Hematopoietic multipotent progenitor cell (in vitro differentiated cells): ENCODE measurements around the gene JOSD2. TPM values are rescaled to one million over a fixed set of nuclear protein-coding genes. Genes with fewer than 3 reads are reported as not detected.

Experiments
- DNase-seq, 3 donors: peaks; one replicate each; pipeline ENCODE4 v3.0.0-alpha.2; 2011 to 2015; ENCODE audit warnings: low read depth in 2 of 3, low spot score in 2 of 3
- total RNA-seq: library from RNA; depleted of rRNA; stranded (reverse); fragments of >200 nt; gene quantifications from one replicate; pipeline ENCODE4 v1.2.3, GENCODE V29; 2012

JOSD2 gene
- total RNA-seq, 1 donor = 11.8 TPM

GRCh38 chr19:50496189-50497021 is 14.6 kb downstream of the JOSD2 start:
- no peak for DNase-seq

DNA sequence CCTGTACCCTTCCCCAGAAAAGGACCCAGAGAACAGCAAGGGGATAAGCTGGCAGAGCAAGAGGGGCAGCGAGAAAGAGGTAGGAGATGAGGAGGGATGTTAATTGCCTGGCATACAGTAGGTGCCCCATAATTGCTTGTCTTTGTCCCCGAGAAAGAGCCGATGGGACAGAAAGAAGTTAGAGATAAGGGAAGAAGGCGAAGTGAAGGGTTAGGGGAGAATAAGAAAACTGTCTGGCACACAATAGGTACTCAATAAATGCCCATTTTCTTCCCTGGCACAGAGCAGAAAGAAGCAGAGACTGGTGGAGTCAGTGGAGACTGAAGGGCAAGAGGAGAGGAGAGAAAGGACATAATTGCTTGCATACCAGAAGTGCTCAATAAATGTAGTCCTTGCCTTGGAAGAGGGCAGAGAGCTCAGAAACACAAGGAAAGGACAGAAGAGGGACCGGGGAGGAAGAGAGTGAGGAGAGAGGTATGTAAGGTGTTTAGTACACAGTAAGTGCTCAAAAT is 15.9 kb downstream of the JOSD2 start:
- DNase-seq = no peak

GRCh38 chr19:50494186-50495019 is 16.6 kb downstream of the JOSD2 start:
- DNase-seq = no peak

- no peak for DNase-seq
Observed at GRCh38 chr19:50493171-50493570, 17.8 kb downstream of the JOSD2 start.

GRCh38 chr19:50492303-50493052 is 18.5 kb downstream of the JOSD2 start:
- DNase-seq = peak in 2 of 3 donors; percentile 31 to 59

DNA sequence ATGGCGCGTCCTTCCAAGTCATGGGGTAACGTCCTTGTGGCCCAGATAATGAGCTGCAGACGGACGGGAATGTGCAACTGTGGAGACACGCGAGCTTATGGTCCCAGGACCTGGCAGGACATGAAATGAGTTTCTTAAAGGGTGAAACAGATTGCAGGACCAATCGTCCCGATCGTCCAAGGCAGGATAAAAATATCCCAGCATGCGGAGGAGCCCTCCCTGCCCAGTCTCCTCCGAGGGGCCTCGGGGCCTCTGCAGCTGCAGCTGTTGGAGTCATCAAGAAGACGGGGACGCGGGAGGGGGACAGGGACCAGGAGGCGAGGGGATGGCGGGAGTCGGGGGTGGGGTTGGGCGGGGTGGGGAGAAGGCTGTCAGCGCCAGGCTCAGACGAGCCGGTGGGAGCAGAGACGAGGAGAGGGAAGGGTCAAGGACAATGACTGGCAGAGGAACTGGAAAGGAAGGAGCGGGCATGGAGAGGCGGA is 20.0 kb downstream of the JOSD2 start:
- no peak for DNase-seq

DNA sequence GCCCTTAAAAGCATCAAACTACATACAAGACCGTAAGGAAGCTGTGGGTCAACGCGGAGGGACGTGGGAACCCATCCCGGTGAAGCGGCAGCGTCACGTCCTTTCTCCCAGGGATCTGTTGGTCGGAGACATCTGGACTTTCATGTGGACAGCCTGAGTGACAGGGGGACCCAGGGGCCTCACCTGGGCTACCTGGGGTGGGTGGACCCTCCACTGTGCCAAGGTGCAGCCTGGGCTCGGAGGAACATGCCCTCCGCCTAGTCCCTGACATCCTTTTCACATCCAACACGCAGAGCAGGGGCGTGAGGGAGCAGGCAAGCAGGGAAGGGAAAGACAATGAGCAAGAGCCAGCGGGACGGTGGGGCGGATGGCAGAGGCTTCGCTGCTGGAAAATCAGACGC is 20.6 kb downstream of the JOSD2 start:
- no peak for DNase-seq

DNA sequence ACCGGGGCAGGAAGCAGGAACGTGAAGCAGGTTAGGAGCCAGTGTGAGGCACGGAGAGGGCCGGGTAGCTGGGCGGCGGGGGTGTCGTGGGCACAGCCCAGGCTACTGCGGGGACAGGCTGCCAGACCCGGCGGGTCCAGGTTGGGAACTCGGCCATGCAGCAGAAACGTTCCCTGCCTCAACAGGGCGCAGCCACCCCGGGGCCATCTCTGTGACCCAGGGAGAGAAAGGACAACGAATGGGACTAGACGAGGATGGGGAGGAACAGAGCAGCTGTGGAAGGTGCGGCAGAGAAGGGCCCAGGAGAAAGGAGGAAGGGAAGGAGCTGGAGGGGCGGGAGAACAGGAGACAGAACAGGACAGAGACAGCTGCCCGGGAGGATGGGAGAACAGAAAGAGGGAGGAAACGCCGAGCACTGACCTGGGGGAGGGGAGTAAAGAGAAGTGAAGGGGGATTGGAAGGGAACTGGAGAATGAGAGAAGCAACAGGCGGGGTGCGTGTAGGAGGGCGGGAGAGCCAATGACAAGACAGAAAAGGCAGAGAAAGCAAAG is 21.5 kb downstream of the JOSD2 start:
- DNase-seq = no peak

- DNase-seq = no peak
Observed at GRCh38 chr19:50488389-50489194, 22.4 kb downstream of the JOSD2 start.

DNA sequence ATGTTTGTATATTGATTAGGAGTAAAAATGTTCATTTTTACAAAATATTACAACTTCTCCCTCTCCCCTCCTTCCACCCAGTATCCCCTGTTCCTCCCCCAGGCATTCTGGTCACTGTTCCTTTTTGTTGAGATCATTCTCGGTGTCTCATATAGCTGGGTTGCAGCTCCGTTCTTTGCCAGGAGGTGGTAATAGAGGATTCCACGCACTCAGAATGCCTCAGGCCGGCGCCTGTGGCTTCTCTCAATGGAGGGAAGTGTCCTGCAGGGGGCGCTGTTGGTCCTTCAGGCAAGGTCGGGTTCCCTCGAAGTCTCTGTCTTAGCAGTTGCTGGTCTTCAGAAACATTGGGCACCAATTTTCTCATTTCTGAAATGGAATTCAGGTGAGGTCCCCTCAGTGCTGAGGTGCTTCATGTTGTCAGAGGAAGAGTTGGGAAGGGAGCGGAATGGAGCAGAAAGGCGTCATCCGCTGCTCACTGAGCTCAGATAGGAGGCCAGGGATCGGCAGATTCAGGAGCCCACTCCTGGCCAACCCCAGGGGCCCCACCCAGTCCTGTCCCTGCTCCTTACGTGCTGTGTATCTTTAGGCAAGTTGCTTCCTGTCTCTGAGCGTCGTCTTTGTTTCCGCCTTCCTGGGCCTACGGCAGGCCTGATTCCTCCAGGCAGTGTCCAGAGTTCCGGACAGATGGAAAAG is 24.0 kb downstream of the JOSD2 start:
- peak in 2 of 3 donors; percentile 71 to 76 for DNase-seq

- no peak for DNase-seq
Observed at GRCh38 chr19:50485284-50485955, 25.6 kb downstream of the JOSD2 start.

GRCh38 chr19:50482916-50483315 is 28.1 kb downstream of the JOSD2 start:
- no peak for DNase-seq

DNA sequence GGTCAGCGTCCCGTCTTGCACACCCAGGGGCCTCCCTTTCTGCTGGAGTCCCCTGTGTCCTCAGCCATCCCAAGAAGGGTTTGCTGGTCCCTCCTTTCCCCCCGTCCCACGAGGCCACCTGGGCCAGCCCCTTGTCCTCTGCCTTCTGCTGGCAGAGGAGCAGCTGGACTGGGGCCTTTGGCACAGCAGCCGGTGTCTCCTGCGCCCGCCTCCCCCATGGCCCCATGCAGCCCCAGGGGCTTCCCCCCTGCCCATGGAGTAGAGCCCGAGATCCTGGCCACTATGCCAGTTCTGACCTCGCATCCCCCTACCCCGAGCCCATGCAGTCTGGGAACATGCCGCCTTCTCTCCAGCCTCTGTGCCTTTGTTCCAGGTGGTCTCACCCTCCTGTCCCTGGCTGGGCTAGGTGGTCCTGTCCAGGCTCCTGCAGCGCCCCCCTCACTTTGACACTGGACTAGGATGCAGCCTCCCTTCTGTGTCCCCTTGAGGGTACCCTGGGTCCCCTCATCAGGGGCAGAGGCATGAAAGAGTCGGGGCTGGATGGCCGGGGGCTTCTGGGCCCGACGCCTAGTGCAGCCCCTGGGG is 28.6 kb downstream of the JOSD2 start:
- DNase-seq = no peak

GRCh38 chr19:50481351-50482149 is 29.4 kb downstream of the JOSD2 start:
- DNase-seq = no peak

- DNase-seq = no peak
Observed at GRCh38 chr19:50480281-50481111, 30.5 kb downstream of the JOSD2 start.

DNA sequence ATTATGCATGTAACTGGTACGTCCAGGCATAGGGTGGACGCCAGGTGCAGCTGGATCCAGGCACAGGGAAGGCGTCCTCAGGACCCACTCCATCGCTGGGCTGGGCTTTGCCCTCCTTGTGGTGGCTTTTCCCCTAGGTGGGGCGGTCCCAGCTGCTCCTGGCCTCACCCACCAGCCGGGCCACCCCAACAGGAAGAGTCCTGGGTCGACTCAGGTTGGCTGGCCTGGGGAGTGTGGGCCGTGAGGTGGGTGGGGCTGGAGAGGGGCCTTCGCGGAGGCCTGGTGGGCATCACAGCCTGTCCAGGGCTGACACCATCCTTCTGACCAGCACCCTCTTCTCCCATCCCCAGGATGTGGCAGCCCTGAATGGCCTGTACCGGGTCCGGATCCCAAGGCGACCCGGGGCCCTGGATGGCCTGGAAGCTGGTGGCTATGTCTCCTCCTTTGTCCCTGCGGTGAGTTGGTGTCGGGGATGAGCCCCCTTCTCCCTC is 31.2 kb downstream of the JOSD2 start:
- DNase-seq = no peak
